DND-41 (cell line): ENCODE results near the gene REEP1.

ENCODE experiments used
- ATAC-seq: fragments of 200-7000 bp; cut with Tn5 transposase; 3 replicates; pipeline ENCODE4 v1.9.1; 2021; ENCODE audit warnings: low read depth; ENCODE audit not compliant: insufficient read depth
- DNase-seq: peaks from one replicate; pipeline ENCODE4 v3.0.0-alpha.2; 2020
- H2AFZ ChIP-seq: 2 replicates; pipeline ENCODE4 v1.6.0; 2012; ENCODE audit warnings: low read depth, low read length
- H3K27ac ChIP-seq: 2 replicates; pipeline ENCODE4 v1.5.1; 2012; ENCODE audit warnings: low read length, inconsistent platforms
- H3K27me3 ChIP-seq: fragments of 200-600 bp; sonication (generic); 2 replicates; pipeline ENCODE4 v1.6.0; 2012; ENCODE audit warnings: low read length, mild to moderate bottlenecking, inconsistent platforms; ENCODE audit not compliant: insufficient read depth, poor library complexity
- H3K36me3 ChIP-seq: 2 replicates; pipeline ENCODE4 v1.5.1; 2012; ENCODE audit warnings: low read length, inconsistent platforms; ENCODE audit not compliant: insufficient read depth
- H3K4me1 ChIP-seq: 2 replicates; pipeline ENCODE4 v1.5.1; 2012; ENCODE audit warnings: mild to moderate bottlenecking, low read length; ENCODE audit not compliant: insufficient read depth
- H3K4me2 ChIP-seq: 2 replicates; pipeline ENCODE4 v1.6.0; 2012; ENCODE audit warnings: mild to moderate bottlenecking, moderate library complexity, low read length, inconsistent platforms; ENCODE audit not compliant: insufficient read depth
- H3K4me3 ChIP-seq, 2 experiments: fragments of 200-600 bp in 1 of 2; shearing (Covaris generic) in 1 of 2; 2 replicates each; pipeline ENCODE4 v1.5.1; 2012 to 2016; ENCODE audit warnings: inconsistent platforms in 2 of 2, low read length in 2 of 2, mild to moderate bottlenecking in 2 of 2, low read depth in 1 of 2, moderate library complexity in 1 of 2
- H3K79me2 ChIP-seq: 2 replicates; pipeline ENCODE4 v1.6.0; 2012; ENCODE audit warnings: low read length, inconsistent platforms; ENCODE audit not compliant: insufficient read depth
- H3K9ac ChIP-seq: 2 replicates; pipeline ENCODE4 v1.6.0; 2012; ENCODE audit warnings: low read depth, mild to moderate bottlenecking, inconsistent platforms, low read length, moderate library complexity
- H3K9me3 ChIP-seq: 2 replicates; pipeline ENCODE4 v1.5.1; 2012; ENCODE audit warnings: low read length, moderate library complexity, mild to moderate bottlenecking, inconsistent platforms; ENCODE audit not compliant: insufficient read depth, severe bottlenecking
- H4K20me1 ChIP-seq: 2 replicates; pipeline ENCODE4 v1.6.0; 2012; ENCODE audit warnings: low read length; ENCODE audit not compliant: insufficient read depth
- EZH2 ChIP-seq: IDR thresholded peaks from 3 replicates; pipeline ENCODE4 v1.6.1; 2012; ENCODE audit warnings: borderline replicate concordance, low read depth, mild to moderate bottlenecking, moderate library complexity, low read length, inconsistent platforms; ENCODE audit not compliant: severe bottlenecking
- TF ChIP-seq, protein P1 (sequence below): IDR thresholded peaks from 2 replicates; pipeline ENCODE4 v1.5.1; 2012; ENCODE audit warnings: borderline replicate concordance, low read length, moderate library complexity, mild to moderate bottlenecking; ENCODE audit not compliant: poor library complexity, severe bottlenecking; ENCODE audit errors: extremely low read depth

The REEP1 gene

GRCh38 chr2:86319700-86320580 lies 17.5 kb downstream of the REEP1 start:
- no peak overlapping the region for H3K27ac ChIP-seq
- H3K4me3 ChIP-seq = no peak overlapping the region
- H3K9ac ChIP-seq = no peak overlapping the region
- no peak for TF ChIP-seq EZH2
- TF ChIP-seq, protein P1, sequence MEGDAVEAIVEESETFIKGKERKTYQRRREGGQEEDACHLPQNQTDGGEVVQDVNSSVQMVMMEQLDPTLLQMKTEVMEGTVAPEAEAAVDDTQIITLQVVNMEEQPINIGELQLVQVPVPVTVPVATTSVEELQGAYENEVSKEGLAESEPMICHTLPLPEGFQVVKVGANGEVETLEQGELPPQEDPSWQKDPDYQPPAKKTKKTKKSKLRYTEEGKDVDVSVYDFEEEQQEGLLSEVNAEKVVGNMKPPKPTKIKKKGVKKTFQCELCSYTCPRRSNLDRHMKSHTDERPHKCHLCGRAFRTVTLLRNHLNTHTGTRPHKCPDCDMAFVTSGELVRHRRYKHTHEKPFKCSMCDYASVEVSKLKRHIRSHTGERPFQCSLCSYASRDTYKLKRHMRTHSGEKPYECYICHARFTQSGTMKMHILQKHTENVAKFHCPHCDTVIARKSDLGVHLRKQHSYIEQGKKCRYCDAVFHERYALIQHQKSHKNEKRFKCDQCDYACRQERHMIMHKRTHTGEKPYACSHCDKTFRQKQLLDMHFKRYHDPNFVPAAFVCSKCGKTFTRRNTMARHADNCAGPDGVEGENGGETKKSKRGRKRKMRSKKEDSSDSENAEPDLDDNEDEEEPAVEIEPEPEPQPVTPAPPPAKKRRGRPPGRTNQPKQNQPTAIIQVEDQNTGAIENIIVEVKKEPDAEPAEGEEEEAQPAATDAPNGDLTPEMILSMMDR = no peak
- H2AFZ ChIP-seq = no peak overlapping the region
- DNase-seq (no peak), ATAC-seq (no peak)
- H3K4me2 ChIP-seq = no peak overlapping the region
- no peaks in the 10 kb centered on the region for H3K36me3 ChIP-seq
- H3K27me3 ChIP-seq = peaks cover 9% of the 10 kb centered on the region
- H3K4me1 ChIP-seq = no peaks in the 10 kb centered on the region
- H4K20me1 ChIP-seq = no peaks in the 10 kb centered on the region
- no peaks in the 10 kb centered on the region for H3K9me3 ChIP-seq
- H3K79me2 ChIP-seq = no peaks in the 10 kb centered on the region

- Histone ChIP-seq H3K27ac (no peak overlapping the region), H3K79me2 (no peaks in the 10 kb centered on the region), H3K4me2 (no peak overlapping the region), H3K36me3 (no peaks in the 10 kb centered on the region), H3K9ac (no peak overlapping the region), H3K27me3 (peaks cover under 1% of the 10 kb centered on the region), H2AFZ (no peak overlapping the region), H4K20me1 (no peaks in the 10 kb centered on the region), H3K4me3 (no peak overlapping the region), H3K4me1 (no peaks in the 10 kb centered on the region), H3K9me3 (no peaks in the 10 kb centered on the region)
- TF ChIP-seq EZH2 = no peak
- TF ChIP-seq, protein P1 = no peak
- ATAC-seq = no peak
- no peak for DNase-seq
Observed at GRCh38 chr2:86315084-86315483, 22.3 kb downstream of the REEP1 start.

DNA sequence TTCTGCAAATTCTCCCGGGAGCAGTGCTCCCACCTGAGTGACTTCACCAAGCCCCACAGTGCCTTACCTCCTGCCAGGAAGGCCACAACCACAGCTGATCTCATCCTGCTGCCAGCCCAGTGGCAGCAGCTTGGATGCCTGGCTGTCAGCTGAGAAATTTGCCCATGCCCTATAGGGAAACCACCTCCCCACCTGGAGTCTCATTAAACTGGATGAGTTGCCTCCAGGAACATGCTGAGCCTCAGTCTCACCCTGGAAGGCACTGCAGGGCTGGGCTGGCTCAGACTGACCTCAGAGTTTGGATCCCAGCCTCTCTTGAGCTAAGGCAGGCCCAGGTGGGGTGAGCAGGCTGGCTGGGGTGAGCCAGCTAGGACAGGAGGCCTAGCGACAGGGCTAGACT lies 23.3 kb downstream of the REEP1 start:
- H3K4me2 ChIP-seq = no peak overlapping the region
- H3K36me3 ChIP-seq = no peaks in the 10 kb centered on the region
- no peak overlapping the region for H3K27ac ChIP-seq
- TF ChIP-seq, protein P1 = no peak
- TF ChIP-seq EZH2 = no peak
- no peaks in the 10 kb centered on the region for H3K27me3 ChIP-seq
- H3K4me3 ChIP-seq = no peak overlapping the region
- DNase-seq (no peak), ATAC-seq (no peak)
- H2AFZ ChIP-seq = no peak overlapping the region
- no peaks in the 10 kb centered on the region for H3K79me2 ChIP-seq
- no peaks in the 10 kb centered on the region for H3K9me3 ChIP-seq
- no peak overlapping the region for H3K9ac ChIP-seq
- H3K4me1 ChIP-seq = no peaks in the 10 kb centered on the region
- H4K20me1 ChIP-seq = no peaks in the 10 kb centered on the region
